ENCODE data around the gene CYB561A3. TPM values are rescaled to one million over a fixed set of nuclear protein-coding genes. Genes with fewer than 3 reads are reported as not detected.

The CYB561A3 gene
- total RNA-seq, 1 donor from 2014 or later: 26.4 TPM

- H3K36me3 Mint-ChIP-seq (ENCODE audit: low read depth, unreplicated experiment): peaks cover 15% of the 10 kb centered on the region
These were observed 39.9 kb upstream of the CYB561A3 start for GRCh38 chr11:61401573-61401972.

GRCh38 chr11:61401173-61401572 is 39.5 kb upstream of the CYB561A3 start:
- DNase-seq (ENCODE audit: low read depth): no peak
- H3K4me1 Mint-ChIP-seq (ENCODE audit: low read depth, unreplicated experiment): peaks cover 23% of the 10 kb centered on the region

More at GRCh38 chr11:61401573-61401972, 39.9 kb upstream of the CYB561A3 start:
- no peak overlapping the region for H3K9ac ChIP-seq (ENCODE audit: low read length)
- Mint-ChIP-seq H3K4me3 (ENCODE audit: unreplicated experiment) (no peak overlapping the region), H3K9me3 (ENCODE audit: unreplicated experiment) (no peaks in the 10 kb centered on the region), H3K4me1 (ENCODE audit: low read depth, unreplicated experiment) (peaks cover 26% of the 10 kb centered on the region), H3K27ac (ENCODE audit: unreplicated experiment) (no peak overlapping the region), H3K27me3 (ENCODE audit: low read depth, unreplicated experiment) (no peaks in the 10 kb centered on the region)
- no peak for FAIRE-seq
- no peak for TF ChIP-seq EZH2 (IDR thresholded peaks at IDR 0.05; ENCODE audit: insufficient read depth, low read length)
- no peak for TF ChIP-seq CTCF (IDR thresholded peaks at IDR 0.05; ENCODE audit: insufficient read depth, low read depth, low read length)
- H3K36me3 ChIP-seq (ENCODE audit: insufficient read depth, low read length): peaks cover 42% of the 10 kb centered on the region
- no peaks in the 10 kb centered on the region for H3K27me3 ChIP-seq (ENCODE audit: insufficient read depth, low read length)
- no peaks in the 10 kb centered on the region for H3K9me3 ChIP-seq (ENCODE audit: insufficient read depth, low read depth, low read length)
- DNase-seq (ENCODE audit: low read depth): no peak
- peaks cover 4% of the 10 kb centered on the region for H3K79me2 ChIP-seq (ENCODE audit: insufficient read depth, low read length)
- H3K4me3 ChIP-seq (ENCODE audit: insufficient read depth, low read depth, low read length): no peak overlapping the region
- H4K20me1 ChIP-seq (ENCODE audit: insufficient read depth, low read length): peaks cover 26% of the 10 kb centered on the region
- H3K4me2 ChIP-seq (ENCODE audit: low read length): no peak overlapping the region
- H2AFZ ChIP-seq (ENCODE audit: low read depth, low read length): no peak overlapping the region
- no peak overlapping the region for H3K27ac ChIP-seq (ENCODE audit: low read depth, low read length)
- H3K4me1 ChIP-seq (ENCODE audit: insufficient read depth, low read length): peaks cover 3% of the 10 kb centered on the region

More at GRCh38 chr11:61401173-61401572, 39.5 kb upstream of the CYB561A3 start:
- peaks cover 3% of the 10 kb centered on the region for H3K4me1 ChIP-seq (ENCODE audit: insufficient read depth, low read length)
- H3K4me3 ChIP-seq (ENCODE audit: insufficient read depth, low read depth, low read length): no peak overlapping the region
- Mint-ChIP-seq H3K36me3 (ENCODE audit: low read depth, unreplicated experiment) (peaks cover 15% of the 10 kb centered on the region), H3K4me3 (ENCODE audit: unreplicated experiment) (no peak overlapping the region), H3K27me3 (ENCODE audit: low read depth, unreplicated experiment) (no peaks in the 10 kb centered on the region), H3K9me3 (ENCODE audit: unreplicated experiment) (no peaks in the 10 kb centered on the region), H3K27ac (ENCODE audit: unreplicated experiment) (no peak overlapping the region)
- H3K4me2 ChIP-seq (ENCODE audit: low read length): no peak overlapping the region
- no peaks in the 10 kb centered on the region for H3K27me3 ChIP-seq (ENCODE audit: insufficient read depth, low read length)
- H3K79me2 ChIP-seq (ENCODE audit: insufficient read depth, low read length): peaks cover under 1% of the 10 kb centered on the region
- H4K20me1 ChIP-seq (ENCODE audit: insufficient read depth, low read length): peaks cover 26% of the 10 kb centered on the region
- no peak overlapping the region for H3K9ac ChIP-seq (ENCODE audit: low read length)
- peaks cover 38% of the 10 kb centered on the region for H3K36me3 ChIP-seq (ENCODE audit: insufficient read depth, low read length)
- no peak overlapping the region for H3K27ac ChIP-seq (ENCODE audit: low read depth, low read length)
- no peak for FAIRE-seq
- TF ChIP-seq EZH2 (IDR thresholded peaks at IDR 0.05; ENCODE audit: insufficient read depth, low read length) (no peak), CTCF (IDR thresholded peaks at IDR 0.05; ENCODE audit: insufficient read depth, low read depth, low read length) (no peak)
- no peaks in the 10 kb centered on the region for H3K9me3 ChIP-seq (ENCODE audit: insufficient read depth, low read depth, low read length)
- no peak overlapping the region for H2AFZ ChIP-seq (ENCODE audit: low read depth, low read length)

Data from astrocyte (in vitro differentiated cells and primary cell).